Measurements from ENCODE around the gene CAB39L.
"Not testable (repeated sequence)": the region's sequence is repeated elsewhere in the genome, so short reads cannot be mapped to it uniquely, and the experiment has no call there.

The CAB39L gene

GRCh38 chr13:49346460-49346859, 97.4 kb downstream of the CAB39L start:
- DNase-seq (ENCODE audit: low read depth) = no peak

- DNase-seq (ENCODE audit: low read depth) = no peak
Observed at GRCh38 chr13:49343731-49344130, 100.1 kb downstream of the CAB39L start.

GRCh38 chr13:49343255-49343654, 100.6 kb downstream of the CAB39L start:
- DNase-seq (ENCODE audit: low read depth) = no peak

GRCh38 chr13:49342454-49342853, 101.4 kb downstream of the CAB39L start:
- DNase-seq (ENCODE audit: low read depth) = no peak

- no peak for DNase-seq (ENCODE audit: low read depth)
Observed at GRCh38 chr13:49341941-49342340, 101.9 kb downstream of the CAB39L start.

- no peak for DNase-seq (ENCODE audit: low read depth)
Observed at GRCh38 chr13:49341517-49341916, 102.3 kb downstream of the CAB39L start.

DNA sequence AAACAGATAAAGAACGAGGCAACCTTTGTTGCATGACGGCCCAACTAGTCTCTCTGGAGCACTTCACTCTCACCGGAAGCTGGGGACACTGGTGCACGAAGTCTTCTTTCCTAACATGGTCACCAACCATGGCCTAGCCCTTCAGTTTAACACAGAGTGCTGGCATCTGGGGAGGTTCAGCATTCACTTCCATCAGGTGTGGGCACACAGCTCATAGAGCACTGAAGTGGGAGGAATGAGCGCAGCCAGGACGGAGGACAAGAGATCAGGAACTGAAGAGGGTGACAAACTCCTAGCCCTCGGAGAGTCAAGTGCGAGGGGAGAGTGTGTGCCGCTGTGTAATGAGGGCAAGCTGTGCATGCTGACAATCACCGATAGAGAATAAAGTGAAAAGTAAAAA, 103.7 kb downstream of the CAB39L start:
- no peak for DNase-seq (ENCODE audit: low read depth)

DNA sequence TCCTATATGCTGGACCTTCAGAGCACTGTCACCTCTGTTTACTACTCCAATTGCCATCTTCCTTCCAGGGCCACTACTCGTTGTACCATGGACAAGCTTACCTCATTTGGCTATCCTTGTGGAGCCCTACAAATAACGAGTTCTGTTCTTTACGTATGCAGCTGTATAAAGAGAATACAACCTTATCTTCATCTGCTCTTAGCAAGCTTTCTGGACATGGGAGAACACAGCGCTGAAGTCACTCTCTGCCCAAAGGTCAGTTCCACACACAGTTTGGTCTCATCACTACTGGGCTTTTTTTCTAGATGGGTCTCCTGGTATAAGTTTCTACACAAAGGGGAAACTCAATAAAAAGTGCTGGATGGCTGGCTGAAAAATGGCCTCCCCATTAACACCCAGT, 107.2 kb downstream of the CAB39L start:
- no peak for DNase-seq (ENCODE audit: low read depth)

GRCh38 chr13:49330546-49330864, 113.4 kb downstream of the CAB39L start:
- no peak for DNase-seq (ENCODE audit: low read depth)

DNA sequence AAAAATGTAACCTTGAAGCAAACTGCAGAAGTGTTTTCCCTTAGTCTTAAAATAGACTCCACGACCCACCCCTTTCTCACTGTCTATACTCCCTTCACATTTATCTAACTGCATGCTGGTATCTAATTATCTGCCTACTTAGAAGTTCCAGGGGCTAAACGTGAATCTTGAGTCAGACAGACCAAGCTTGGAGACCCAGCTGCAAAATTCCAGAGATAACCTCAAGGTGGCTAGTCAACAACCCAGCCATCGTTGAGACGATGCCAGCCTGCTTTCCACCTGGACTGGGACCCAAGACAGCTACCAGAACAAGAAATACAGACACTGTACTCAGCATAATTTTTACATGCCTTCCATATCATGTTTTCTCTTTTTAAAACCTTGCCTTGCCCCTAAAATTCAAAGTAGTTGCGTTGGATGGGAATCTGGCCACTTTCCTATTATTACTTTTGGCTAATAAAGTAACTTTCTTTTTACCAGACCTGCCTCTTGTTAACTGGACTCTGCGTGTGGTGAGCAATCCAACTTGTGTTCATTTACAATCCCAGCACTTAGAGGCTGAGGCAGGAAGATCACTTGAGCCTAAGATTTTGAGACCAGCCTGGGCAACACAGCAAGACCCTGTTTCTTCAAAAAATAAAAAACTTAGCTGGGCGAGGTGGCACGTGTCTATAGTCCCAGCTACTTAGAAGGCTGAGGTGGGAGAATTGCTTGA, 113.9 kb downstream of the CAB39L start:
- DNase-seq (ENCODE audit: low read depth) = no peak

DNA sequence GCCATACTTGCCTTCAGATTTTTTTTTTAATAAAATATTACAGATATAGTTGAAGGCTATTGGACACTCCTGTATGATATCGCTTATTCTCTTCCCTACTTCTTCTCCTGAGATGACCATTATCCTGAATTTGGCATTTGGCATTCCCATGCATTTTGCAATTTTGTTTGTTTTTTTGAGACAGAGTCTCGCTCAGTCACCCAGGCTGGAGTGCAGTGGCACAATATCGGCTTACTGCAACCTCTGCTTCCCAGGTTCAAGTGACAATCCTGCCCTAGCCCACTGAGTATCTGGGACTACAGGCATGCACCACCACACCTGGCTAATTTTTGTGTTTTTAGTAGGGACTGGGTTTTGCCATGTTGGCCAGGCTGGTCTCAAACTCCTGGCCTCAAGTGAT, 116.7 kb downstream of the CAB39L start:
- not testable (repeated sequence) for DNase-seq (ENCODE audit: low read depth)

- no peak for DNase-seq (ENCODE audit: low read depth)
Observed at GRCh38 chr13:49326222-49326917, 117.5 kb downstream of the CAB39L start.

- no peak for DNase-seq (ENCODE audit: low read depth)
Observed at GRCh38 chr13:49323344-49323743, 120.5 kb downstream of the CAB39L start.

GRCh38 chr13:49322702-49323101, 121.2 kb downstream of the CAB39L start:
- no peak for DNase-seq (ENCODE audit: low read depth)

DNA sequence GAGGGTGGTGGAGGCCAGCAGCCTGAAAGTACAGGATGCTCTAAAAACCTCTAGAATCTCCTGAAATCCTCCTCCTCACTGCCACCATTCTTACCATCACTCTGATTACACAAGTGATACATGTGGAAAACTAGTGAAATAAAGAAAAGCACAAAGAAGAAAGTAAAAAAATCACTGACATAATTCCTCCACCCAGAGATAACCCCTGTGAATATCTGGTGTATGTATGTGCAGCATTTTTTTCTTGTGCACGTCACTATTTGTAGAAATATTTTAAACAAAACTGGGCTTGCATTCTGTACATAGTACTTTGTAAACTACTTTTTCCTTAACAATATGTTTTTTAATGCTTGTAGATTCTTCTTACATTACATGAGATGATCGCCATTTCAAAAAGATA, 122.9 kb downstream of the CAB39L start:
- DNase-seq (ENCODE audit: low read depth) = peak; percentile 26

DNA sequence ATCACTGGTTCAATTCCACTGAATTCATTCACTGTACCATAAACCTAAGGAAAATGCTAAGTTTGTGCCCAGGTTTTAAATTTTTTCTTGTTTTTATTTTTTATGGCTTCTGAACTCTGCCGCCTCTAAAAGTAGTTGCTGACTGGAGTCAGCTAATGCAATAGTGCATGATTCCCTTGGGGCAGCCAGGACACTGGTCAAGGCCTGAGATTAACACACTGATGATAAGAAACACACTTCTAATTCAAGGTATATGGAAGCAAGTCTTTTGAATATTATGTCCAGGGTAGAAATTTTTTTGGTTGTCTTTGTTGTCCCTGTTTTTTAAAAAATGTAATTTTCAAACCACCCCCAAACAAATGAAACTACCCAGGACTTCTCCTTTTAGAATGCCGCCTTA, 123.9 kb downstream of the CAB39L start:
- no peak for DNase-seq (ENCODE audit: low read depth)

DNA sequence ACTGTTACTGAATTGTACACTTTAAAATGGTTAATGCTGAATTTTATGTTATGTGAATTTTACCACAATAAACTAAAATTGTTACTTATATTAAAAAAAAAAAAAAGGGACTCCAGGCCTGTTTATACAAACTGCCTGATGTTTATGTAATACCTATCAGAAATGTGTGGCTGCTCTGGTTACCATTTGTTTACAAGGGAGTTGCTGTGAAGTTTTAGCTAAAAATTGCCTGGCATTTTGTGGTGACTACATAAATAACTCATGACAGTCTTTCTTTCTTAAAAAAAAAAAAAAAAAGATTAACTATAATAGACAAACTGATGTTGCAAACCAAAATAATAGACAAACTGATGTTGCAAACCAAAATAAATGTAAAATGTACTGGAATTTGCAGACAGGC, 124.3 kb downstream of the CAB39L start:
- peak; percentile 68 for DNase-seq (ENCODE audit: low read depth)

DNA sequence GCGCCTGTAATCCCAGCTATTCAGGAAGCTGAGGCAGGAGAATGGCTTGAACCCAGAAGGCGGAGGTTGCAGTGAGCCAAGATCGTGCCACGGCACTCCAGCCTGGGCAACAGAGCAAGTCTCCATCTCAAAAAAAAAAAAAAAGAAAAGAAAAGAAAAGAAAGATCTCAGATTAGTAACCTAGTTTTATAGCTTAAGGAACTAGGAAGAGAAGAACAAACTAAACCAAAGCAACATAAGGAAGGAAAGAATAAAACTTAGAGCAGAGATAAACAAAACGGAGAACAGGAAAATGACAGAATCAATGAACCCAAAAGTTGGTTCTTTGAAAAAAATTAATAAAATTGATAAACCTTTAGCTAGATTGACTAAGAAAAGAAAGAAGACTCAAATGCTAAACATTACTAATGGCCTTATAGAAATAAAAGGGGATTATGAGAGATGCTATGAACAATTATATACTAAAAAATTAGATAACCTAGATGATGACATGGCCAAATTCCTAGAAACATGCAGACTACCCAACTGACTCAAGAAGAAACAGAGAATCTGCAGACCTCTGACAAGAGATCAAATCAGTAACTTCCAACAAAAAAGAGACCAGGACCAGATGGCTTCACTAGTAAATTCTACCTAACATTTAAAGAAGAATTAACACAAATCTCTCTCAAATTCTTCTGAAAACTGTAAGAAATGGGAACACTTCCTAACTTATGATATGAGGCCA, 127.9 kb downstream of the CAB39L start:
- no peak for DNase-seq (ENCODE audit: low read depth)

GRCh38 chr13:49315036-49315565, 128.8 kb downstream of the CAB39L start:
- peak; percentile 41 for DNase-seq (ENCODE audit: low read depth)

DNA sequence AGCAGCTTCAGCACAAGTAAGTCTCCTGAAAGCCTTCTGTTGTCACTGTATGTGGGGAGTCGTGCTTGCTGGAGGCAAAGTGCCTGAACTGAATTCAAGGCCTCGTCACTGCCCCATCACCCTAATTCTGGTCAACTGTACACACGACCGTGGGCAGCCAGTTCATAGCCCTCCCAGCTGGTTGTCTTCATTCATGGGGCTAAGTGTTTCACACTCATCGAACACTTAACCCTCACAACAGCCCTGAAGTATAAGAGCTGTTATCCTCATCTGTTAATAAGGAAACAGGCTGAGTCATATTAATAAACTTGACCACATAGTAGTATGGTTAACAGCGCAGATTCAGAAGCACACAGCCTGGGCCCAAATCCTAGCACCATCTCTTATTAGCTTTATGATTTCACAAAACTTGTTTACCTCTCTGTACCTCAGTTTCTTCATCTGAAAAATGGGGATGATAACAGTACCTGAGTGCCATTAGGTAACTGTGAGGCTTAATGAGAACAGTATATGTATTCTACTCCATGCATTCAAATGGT, 129.5 kb downstream of the CAB39L start:
- peak; percentile 65 for DNase-seq (ENCODE audit: low read depth)

- no peak for DNase-seq (ENCODE audit: low read depth)
Observed at GRCh38 chr13:49311816-49312215, 132.0 kb downstream of the CAB39L start.

DNA sequence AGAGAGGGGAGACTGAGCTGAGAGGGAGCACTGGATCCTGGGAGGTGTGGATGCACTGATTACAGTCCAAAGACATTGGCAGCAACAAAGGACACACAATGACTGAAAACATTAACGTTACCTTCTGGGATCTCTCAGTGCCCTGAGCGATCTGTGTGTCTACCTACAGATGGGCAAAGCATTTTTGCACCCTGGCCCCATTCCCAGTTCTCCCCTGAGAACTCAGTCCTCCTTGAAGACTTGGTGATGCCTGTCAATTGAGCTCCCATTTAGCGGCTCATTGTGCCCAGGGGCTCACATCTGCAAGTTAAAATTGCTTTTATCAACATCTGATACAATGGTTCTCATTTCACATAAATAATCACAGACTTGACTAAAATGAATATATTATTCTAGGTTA, 133.6 kb downstream of the CAB39L start:
- no peak for DNase-seq (ENCODE audit: low read depth)

DNA sequence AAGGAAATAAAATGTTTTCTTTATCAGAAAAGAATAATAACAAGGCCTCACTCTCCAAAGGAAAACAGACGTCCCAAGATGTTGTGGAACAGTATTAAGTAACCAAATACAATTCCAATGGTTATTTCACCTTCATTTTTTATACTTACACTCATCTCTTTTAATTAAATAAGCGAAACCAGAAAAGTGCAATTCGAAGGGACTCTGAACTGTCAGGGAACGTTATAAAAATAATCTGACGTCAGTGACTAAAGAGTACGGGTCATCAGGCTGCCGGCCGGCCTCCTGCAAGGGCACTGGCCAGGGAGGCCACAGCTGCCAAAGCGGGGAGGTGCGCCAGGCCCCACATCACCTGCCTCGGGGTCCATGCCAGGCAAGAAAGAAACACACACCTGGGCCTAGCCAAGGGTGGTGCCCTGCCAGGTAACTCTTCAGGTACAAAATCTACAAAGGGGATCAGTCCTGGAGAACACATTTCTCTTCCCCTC, 134.9 kb downstream of the CAB39L start:
- DNase-seq (ENCODE audit: low read depth) = peak; percentile 37

Data from iris pigment epithelial cell (primary cell).